ENCODE data around the gene NRG3. TPM values are rescaled to one million over a fixed set of nuclear protein-coding genes. Genes with fewer than 3 reads are reported as not detected.

NRG3 gene
- total and polyA plus RNA-seq, 2 of the 8 experiments (the other 6 are each of a cell fraction or from before 2014, with no cell fraction given): 4.2 to 5.0 TPM

GRCh38 chr10:82191653-82192052, 316.7 kb downstream of the NRG3 start:
- Histone ChIP-seq H3K56ac (replicated peaks; ENCODE audit: insufficient read length, low read depth, low read length) (no peak overlapping the region), H2BK15ac (ENCODE audit: low read length) (no peak overlapping the region), H3K79me2 (ENCODE audit: control insufficient read depth in 1 of 2, insufficient read depth in 2 of 2, low read length in 2 of 2) (no peaks in the 10 kb centered on the region), H3K27ac (ENCODE audit: low read depth, low read length) (no peak overlapping the region), H3K79me1 (ENCODE audit: low read depth, low read length) (no peaks in the 10 kb centered on the region; the same call in 1 of the 2 replicates), H2BK20ac (ENCODE audit: low read length) (no peak overlapping the region), H3K4me2 (ENCODE audit: insufficient read depth in 1 of 2, low read depth in 2 of 2, low read length in 2 of 2) (no peak overlapping the region), H2BK120ac (replicated peaks; ENCODE audit: low read depth, low read length) (no peak overlapping the region), H3K4me1 (replicated peaks in 1 of 4; ENCODE audit: control insufficient read depth in 3 of 4, insufficient read depth in 4 of 4, low read length in 3 of 4) (peaks cover 0 to 2% (median under 1%) of the 10 kb centered on the region in 4 experiments; a peak in 2 of 7 replicates), H2BK12ac (ENCODE audit: low read depth, low read length) (no peak overlapping the region), H3K4me3 (ENCODE audit: extremely low read depth in 1 of 4, insufficient read depth in 2 of 4, low read depth in 3 of 4, low read length in 4 of 4) (no peak overlapping the region), H3K14ac (ENCODE audit: insufficient read length) (no peak overlapping the region), H4K8ac (ENCODE audit: extremely low read depth, insufficient read depth, low read length) (no peak overlapping the region), H2AK5ac (ENCODE audit: low read depth, low read length) (no peak overlapping the region), H2BK5ac (ENCODE audit: low read depth, low read length) (no peak overlapping the region), H3K23ac (ENCODE audit: insufficient read length) (no peak overlapping the region), H3K18ac (ENCODE audit: extremely low read depth, low read length) (no peak overlapping the region), H4K91ac (replicated peaks; ENCODE audit: insufficient read length, low read length) (no peak overlapping the region), H3K36me3 (ENCODE audit: control insufficient read depth in 2 of 4, insufficient read depth in 4 of 4, low read length in 3 of 4) (no peaks in the 10 kb centered on the region), H3K23me2 (ENCODE audit: low read depth, low read length) (no peaks in the 10 kb centered on the region), H3K9ac (replicated peaks in 1 of 4; ENCODE audit: extremely low read depth in 1 of 4, low read depth in 3 of 4, low read length in 3 of 4) (no peak overlapping the region), H4K5ac (ENCODE audit: insufficient read length, low read depth, low read length) (no peak overlapping the region), H4K20me1 (replicated peaks in 1 of 2; ENCODE audit: control insufficient read depth in 1 of 2, insufficient read depth in 2 of 2, low read length in 2 of 2) (no peaks in the 10 kb centered on the region), H2AFZ (ENCODE audit: low read length) (no peak overlapping the region), H3K4ac (replicated peaks; ENCODE audit: insufficient read length, low read depth, low read length) (no peak overlapping the region), H3K9me3 (ENCODE audit: insufficient read depth in 2 of 2, low read depth in 1 of 2, low read length in 1 of 2) (no peaks in the 10 kb centered on the region), H3K27me3 (replicated peaks in 1 of 4; ENCODE audit: control insufficient read depth in 3 of 4, extremely low read depth in 1 of 4, insufficient read depth in 3 of 4, low read length in 3 of 4) (no peaks in the 10 kb centered on the region)
- ChIA-PET CTCF (ENCODE audit: partially characterized antibody) (no interaction called here), POLR2A (ENCODE audit: partially characterized antibody) (no interaction called here)
- DNase-seq (ENCODE audit: low read depth in 1 of 2, low spot score in 2 of 2) (no peak), FAIRE-seq (no peak)
- no peak for TF ChIP-seq NANOG (IDR thresholded peaks at IDR 0.05; ENCODE audit: insufficient read depth, low read depth, low read length, poor library complexity, severe bottlenecking)
- no peak for TF ChIP-seq PHF8 (conservative IDR thresholded peaks at IDR 0.05; ENCODE audit: low read depth, low read length)
- TF ChIP-seq HDAC6 (IDR thresholded peaks at IDR 0.05; ENCODE audit: low read depth, low read length): no peak
- no peak for TF ChIP-seq FOSL1 (IDR thresholded peaks at IDR 0.05; ENCODE audit: insufficient read depth, low read depth, low read length)
- no peak for TF ChIP-seq SIX5 (IDR thresholded peaks at IDR 0.05; ENCODE audit: low read depth, low read length)
- WGBS, 2 experiments (ENCODE audit: extremely low coverage in 1 of 2, insufficient coverage in 1 of 2, insufficient read length in 1 of 2, insufficient replicate concordance in 2 of 2, low coverage in 1 of 2, low lambda C conversion rate in 2 of 2, missing lambda C conversion rate in 1 of 2): 96% methylated on average over 2 of the region's 2 CpGs; no CpG with 5 or more reads in 1 of the 2 experiments
